H1 (cell line): ENCODE data around the gene BBX. TPM values are rescaled to one million over a fixed set of nuclear protein-coding genes. Genes with fewer than 3 reads are reported as not detected.

Source experiments
- CTCF ChIA-PET: fragments of 300-600 bp; sonication (Branson Sonifier 250); formaldehyde crosslinking; loops from one replicate; lab custom pipeline; 2021; ENCODE audit not compliant: partially characterized antibody; lab: Charles Lee
- POLR2A ChIA-PET: fragments of 300-600 bp; sonication (Branson Sonifier 250); formaldehyde crosslinking; loops from one replicate; lab custom pipeline; 2021; ENCODE audit warnings: inconsistent platforms; ENCODE audit not compliant: partially characterized antibody; lab: Charles Lee
- DNase-seq, 2 experiments: peaks; one replicate each; pipeline versions ENCODE4 v3.0.0 to v3.0.0-alpha.2; 2010 to 2022; ENCODE audit warnings: low spot score in 2 of 2, low read depth in 1 of 2, mixed read lengths in 1 of 2
- FAIRE-seq: peaks from 2 replicates; lab custom pipeline; 2011; peaks lifted over from hg19 to GRCh38; lab: Jason Lieb, UNC
- H2AFZ ChIP-seq: 2 replicates; pipeline ENCODE4 v1.8.1; 2012; ENCODE audit warnings: low read length, inconsistent platforms
- H2AK5ac ChIP-seq: 2 replicates; pipeline ENCODE4 v1.6.1; 2013; ENCODE audit warnings: low read depth, low read length
- H2BK120ac ChIP-seq: replicated peaks from 2 replicates; pipeline ENCODE3; 2013; ENCODE audit warnings: low read depth, low read length, inconsistent platforms
- H2BK12ac ChIP-seq: 2 replicates; pipeline ENCODE4 v1.6.1; 2013; ENCODE audit warnings: low read depth, low read length
- H2BK15ac ChIP-seq: 2 replicates; pipeline ENCODE4 v1.6.1; 2013; ENCODE audit warnings: low read length
- H2BK20ac ChIP-seq: 2 replicates; pipeline ENCODE4 v1.6.1; 2013; ENCODE audit warnings: low read length
- H2BK5ac ChIP-seq: 2 replicates; pipeline ENCODE4 v1.6.1; 2013; ENCODE audit warnings: low read depth, low read length
- H3K14ac ChIP-seq: 2 replicates; pipeline ENCODE4 v1.6.1; 2013; ENCODE audit warnings: inconsistent platforms; ENCODE audit not compliant: insufficient read length
- H3K18ac ChIP-seq: 2 replicates; pipeline ENCODE4 v1.6.1; 2013; ENCODE audit warnings: low read length; ENCODE audit errors: extremely low read depth
- H3K23ac ChIP-seq: 2 replicates; pipeline ENCODE4 v1.6.1; 2013; ENCODE audit warnings: inconsistent platforms; ENCODE audit not compliant: insufficient read length
- H3K23me2 ChIP-seq: 2 replicates; pipeline ENCODE4 v1.6.1; 2013; ENCODE audit warnings: low read depth, low read length
- H3K27ac ChIP-seq: 2 replicates; pipeline ENCODE4 v1.6.1; 2011; ENCODE audit warnings: low read depth, low read length, inconsistent platforms
- H3K27me3 ChIP-seq, 4 experiments: replicated peaks in 1 of 4; 1 replicate in 1 of 4; 2 replicates in 3 of 4; pipeline versions ENCODE4 v1.6.1 to v1.8.1; 2011 to 2013; ENCODE audit warnings: low read length in 3 of 4, mild to moderate bottlenecking in 3 of 4, inconsistent platforms in 2 of 4, mixed read lengths in 2 of 4, moderate library complexity in 1 of 4; ENCODE audit not compliant: control insufficient read depth in 3 of 4, insufficient read depth in 3 of 4; ENCODE audit errors: extremely low read depth in 1 of 4
- H3K36me3 ChIP-seq, 4 experiments: 2 replicates each; pipeline versions ENCODE4 v1.6.1 to v1.8.1; 2011 to 2013; ENCODE audit warnings: mild to moderate bottlenecking in 4 of 4, low read length in 3 of 4, moderate library complexity in 2 of 4, control low read depth in 1 of 4, inconsistent platforms in 1 of 4; ENCODE audit not compliant: insufficient read depth in 4 of 4, control insufficient read depth in 2 of 4
- H3K4ac ChIP-seq: replicated peaks from 2 replicates; pipeline ENCODE3; 2013; ENCODE audit warnings: low read length, low read depth, mixed read lengths, inconsistent platforms; ENCODE audit not compliant: insufficient read length
- H3K4me1 ChIP-seq, 4 experiments: replicated peaks in 1 of 4; 1 replicate in 1 of 4; 2 replicates in 3 of 4; pipeline versions ENCODE4 v1.6.1 to v1.8.1; 2011 to 2013; ENCODE audit warnings: low read length in 3 of 4, inconsistent platforms in 2 of 4, mixed read lengths in 1 of 4; ENCODE audit not compliant: insufficient read depth in 4 of 4, control insufficient read depth in 3 of 4
- H3K4me2 ChIP-seq, 2 experiments: 2 replicates each; pipeline versions ENCODE4 v1.6.1 to v1.8.1; 2011 to 2013; ENCODE audit warnings: low read depth in 2 of 2, low read length in 2 of 2, control low read depth in 1 of 2, inconsistent platforms in 1 of 2, mild to moderate bottlenecking in 1 of 2; ENCODE audit not compliant: insufficient read depth in 1 of 2
- H3K4me3 ChIP-seq, 4 experiments: fragments of 200-600, 300-600 bp in 1 of 4; sonication (generic), shearing (Covaris generic), sonication (Bioruptor Twin) in 1 of 4; 2 replicates each; pipeline versions ENCODE4 v1.5.1 to v1.8.1; 2011 to 2016; ENCODE audit warnings: low read length in 4 of 4, low read depth in 3 of 4, control low read depth in 2 of 4, inconsistent platforms in 2 of 4, mild to moderate bottlenecking in 2 of 4, mixed read lengths in 1 of 4, moderate library complexity in 1 of 4; ENCODE audit not compliant: insufficient read depth in 2 of 4; ENCODE audit errors: extremely low read depth in 1 of 4
- H3K56ac ChIP-seq: replicated peaks from 2 replicates; pipeline ENCODE3; 2013; ENCODE audit warnings: low read depth, mild to moderate bottlenecking, mixed read lengths, low read length, inconsistent platforms; ENCODE audit not compliant: insufficient read length
- H3K79me1 ChIP-seq: 2 replicates; pipeline ENCODE4 v1.6.1; 2013; ENCODE audit warnings: low read depth, low read length, control low read depth
- H3K79me2 ChIP-seq, 2 experiments: 2 replicates each; pipeline versions ENCODE4 v1.6.1 to v1.8.1; 2012 to 2013; ENCODE audit warnings: low read length in 2 of 2, mild to moderate bottlenecking in 2 of 2, inconsistent platforms in 1 of 2; ENCODE audit not compliant: insufficient read depth in 2 of 2, control insufficient read depth in 1 of 2
- H3K9ac ChIP-seq, 4 experiments: replicated peaks in 1 of 4; 1 replicate in 1 of 4; 2 replicates in 3 of 4; pipeline versions ENCODE4 v1.6.1 to v1.8.1; 2011 to 2013; ENCODE audit warnings: low read depth in 3 of 4, low read length in 3 of 4, control low read depth in 2 of 4, mild to moderate bottlenecking in 2 of 4, moderate library complexity in 2 of 4, inconsistent platforms in 1 of 4; ENCODE audit errors: extremely low read depth in 1 of 4
- H3K9me3 ChIP-seq, 2 experiments: 2 replicates each; pipeline versions ENCODE4 v1.6.1 to v1.8.1; 2012 to 2013; ENCODE audit warnings: mild to moderate bottlenecking in 2 of 2, moderate library complexity in 2 of 2, control low read depth in 1 of 2, inconsistent platforms in 1 of 2, low read depth in 1 of 2, low read length in 1 of 2, mixed read lengths in 1 of 2; ENCODE audit not compliant: insufficient read depth in 2 of 2
- H4K20me1 ChIP-seq, 2 experiments: replicated peaks in 1 of 2; 2 replicates each; pipeline versions ENCODE3 to v1.8.1; 2011 to 2013; ENCODE audit warnings: inconsistent platforms in 2 of 2, low read length in 2 of 2, mild to moderate bottlenecking in 1 of 2; ENCODE audit not compliant: insufficient read depth in 2 of 2, control insufficient read depth in 1 of 2
- H4K5ac ChIP-seq: 2 replicates; pipeline ENCODE4 v1.6.1; 2013; ENCODE audit warnings: low read length, low read depth, mixed read lengths, inconsistent platforms; ENCODE audit not compliant: insufficient read length
- H4K8ac ChIP-seq: 2 replicates; pipeline ENCODE4 v1.8.0; 2013; ENCODE audit warnings: mild to moderate bottlenecking, moderate library complexity, low read length, inconsistent platforms; ENCODE audit not compliant: insufficient read depth; ENCODE audit errors: extremely low read depth
- H4K91ac ChIP-seq: replicated peaks from 2 replicates; pipeline ENCODE3; 2013; ENCODE audit warnings: low read length, mixed read lengths, inconsistent platforms; ENCODE audit not compliant: insufficient read length
- ASH2L ChIP-seq: fragments of 200-600, 300-600 bp; sonication (generic); IDR thresholded peaks from one replicate; pipeline ENCODE4 v1.7.1; 2017; ENCODE audit warnings: low read length
- BRCA1 ChIP-seq: IDR thresholded peaks from 2 replicates; pipeline ENCODE4 v1.6.1; 2012; ENCODE audit warnings: low read depth, low read length, improper control_type of control experiment
- FOSL1 ChIP-seq: IDR thresholded peaks from 2 replicates; pipeline ENCODE4 v1.6.1; 2011; ENCODE audit warnings: mild to moderate bottlenecking, low read depth, low read length, moderate library complexity; ENCODE audit not compliant: insufficient read depth
- JUN ChIP-seq: IDR thresholded peaks from 2 replicates; pipeline ENCODE4 v1.6.1; 2011; ENCODE audit warnings: low read depth, mild to moderate bottlenecking, improper control_type of control experiment, low read length
- JUND ChIP-seq: IDR thresholded peaks from 2 replicates; pipeline ENCODE4 v1.6.1; 2011; ENCODE audit warnings: mild to moderate bottlenecking, improper control_type of control experiment, low read length
- SRF ChIP-seq: IDR thresholded peaks from 2 replicates; pipeline ENCODE4 v1.6.1; 2011; ENCODE audit warnings: mild to moderate bottlenecking, low read depth, low read length, moderate library complexity
- WGBS, 2 experiments: shearing (Covaris generic) in 1 of 2; methylation state at CpG; one replicate each; pipeline versions ENCODE4 v1.1.6 to v1.1.7; 2013 to 2015; ENCODE audit warnings: low lambda C conversion rate in 2 of 2, mixed read lengths in 2 of 2, inconsistent platforms in 1 of 2, low coverage in 1 of 2, missing lambda C conversion rate in 1 of 2; ENCODE audit not compliant: insufficient replicate concordance in 2 of 2, insufficient coverage in 1 of 2, insufficient read length in 1 of 2; ENCODE audit errors: extremely low coverage in 1 of 2, missing lambda C conversion rate in 1 of 2; 5-methylcytosine and 5-hydroxymethylcytosine counted together
- polyA plus RNA-seq, 7 experiments: library from polyadenylated mRNA; depleted of rRNA in 3 of 7; stranded (reverse) in 5 of 7; unstranded in 2 of 7; fragments of >200 nt in 5 of 7; fragments of 200-250 nt in 2 of 7; gene quantifications; 1 replicate in 5 of 7; 2 replicates in 1 of 7; 4 replicates in 1 of 7; pipeline versions ENCODE4 v1.2.1 to v1.2.3, GENCODE V29; 2011 to 2013; ENCODE audit warnings: missing spikeins in 2 of 7, mixed read lengths in 2 of 7
- total RNA-seq: library from RNA; stranded (reverse); fragmentation: NEBNext Ultra II Directional; extraction: Animal tissue kit (Norgen Biotek cat#: 25700); gene quantifications from 2 replicates; pipeline ENCODE4 v1.2.1, GENCODE V29; 2021
- TF ChIP-seq, protein P1 (sequence below): IDR thresholded peaks from 2 replicates; pipeline ENCODE4 v1.6.1; 2012; ENCODE audit warnings: low read length, inconsistent platforms

The BBX gene
- total and polyA plus RNA-seq, 2 of the 8 experiments (the other 6 are each of a cell fraction or from before 2014, with no cell fraction given) = 11.0 to 42.5 TPM

DNA sequence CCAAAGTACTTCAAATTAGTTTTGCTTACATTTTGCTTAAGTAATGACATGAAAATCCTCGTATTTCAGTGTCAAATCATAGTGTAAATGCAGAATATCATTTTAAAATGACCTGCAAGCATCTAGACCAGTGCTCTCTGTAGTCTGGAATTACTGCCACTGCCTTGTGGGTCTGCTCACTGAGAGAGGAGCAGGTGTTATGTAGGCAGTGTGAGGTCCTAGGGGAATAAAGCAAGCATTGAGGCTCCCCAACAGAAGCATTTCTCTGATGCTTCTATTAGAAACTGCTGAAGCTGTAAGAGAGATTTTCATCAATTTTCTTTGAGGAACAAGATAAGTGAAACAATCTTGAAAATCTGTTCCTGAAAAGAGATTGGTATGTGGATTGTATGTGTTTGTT is 253.2 kb downstream of the BBX start:
- Histone ChIP-seq H3K79me2 (no peaks in the 10 kb centered on the region), H3K4me2 (no peak overlapping the region)
- WGBS, 2 experiments = 54% methylated on average over 1 of the region's 1 CpG; no CpG with 5 or more reads in 1 of the 2 experiments

More for the DNA sequence above, 253.2 kb downstream of the BBX start:
- H2BK120ac ChIP-seq = no peak overlapping the region
- no peak overlapping the region for H3K4ac ChIP-seq
- H3K23me2 ChIP-seq = no peaks in the 10 kb centered on the region
- ChIA-PET CTCF (interaction anchor here (1.5 kb wide), 1 partner anchor 23 kb away, joined by 3 read pairs; no protein-coding TSS in a partner anchor), POLR2A (no interaction called here)
- no peak overlapping the region for H3K14ac ChIP-seq
- H3K18ac ChIP-seq = no peak overlapping the region
- H2BK12ac ChIP-seq = no peak overlapping the region
- DNase-seq = no peak
- no peak overlapping the region for H2BK20ac ChIP-seq
- TF ChIP-seq JUND = no peak
- TF ChIP-seq, protein P1, sequence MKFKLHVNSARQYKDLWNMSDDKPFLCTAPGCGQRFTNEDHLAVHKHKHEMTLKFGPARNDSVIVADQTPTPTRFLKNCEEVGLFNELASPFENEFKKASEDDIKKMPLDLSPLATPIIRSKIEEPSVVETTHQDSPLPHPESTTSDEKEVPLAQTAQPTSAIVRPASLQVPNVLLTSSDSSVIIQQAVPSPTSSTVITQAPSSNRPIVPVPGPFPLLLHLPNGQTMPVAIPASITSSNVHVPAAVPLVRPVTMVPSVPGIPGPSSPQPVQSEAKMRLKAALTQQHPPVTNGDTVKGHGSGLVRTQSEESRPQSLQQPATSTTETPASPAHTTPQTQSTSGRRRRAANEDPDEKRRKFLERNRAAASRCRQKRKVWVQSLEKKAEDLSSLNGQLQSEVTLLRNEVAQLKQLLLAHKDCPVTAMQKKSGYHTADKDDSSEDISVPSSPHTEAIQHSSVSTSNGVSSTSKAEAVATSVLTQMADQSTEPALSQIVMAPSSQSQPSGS = no peak
- no peak for TF ChIP-seq ASH2L
- TF ChIP-seq FOSL1 = no peak
- no peak for TF ChIP-seq BRCA1
- TF ChIP-seq SRF = no peak
- TF ChIP-seq JUN = no peak
- no peaks in the 10 kb centered on the region for H3K27me3 ChIP-seq
- H2BK5ac ChIP-seq = no peak overlapping the region
- H3K23ac ChIP-seq = no peak overlapping the region
- no peak overlapping the region for H4K8ac ChIP-seq
- no peak overlapping the region for H4K5ac ChIP-seq
- H3K9ac ChIP-seq = no peak overlapping the region
- H3K4me3 ChIP-seq = no peak overlapping the region
- peaks cover 0 to 23% (median 0%) of the 10 kb centered on the region in 4 experiments; a peak in 4 of 8 replicates for H3K36me3 ChIP-seq
- no peak overlapping the region for H2BK15ac ChIP-seq
- H3K79me1 ChIP-seq = no peaks in the 10 kb centered on the region
- no peaks in the 10 kb centered on the region for H4K20me1 ChIP-seq
- no peak for FAIRE-seq
- H3K56ac ChIP-seq = no peak overlapping the region
- no peak overlapping the region for H2AK5ac ChIP-seq
- H2AFZ ChIP-seq = no peak overlapping the region
- H4K91ac ChIP-seq = no peak overlapping the region
- H3K4me1 ChIP-seq = peaks cover 0 to 4% (median 0%) of the 10 kb centered on the region in 4 experiments; a peak in 1 of 7 replicates
- no peak overlapping the region for H3K27ac ChIP-seq
- H3K9me3 ChIP-seq = no peaks in the 10 kb centered on the region
